SK-N-SH treated with all-trans-retinoic acid at 6 μM for 48 hours (cell line): ENCODE measurements around the gene GLP2R.

Source experiments
- ARNTL ChIP-seq: fragments of 450-650 bp; formaldehyde crosslinking; IDR thresholded peaks from 2 replicates; pipeline ENCODE4 v1.5.0; 2020; ENCODE audit warnings: low read depth, mild to moderate bottlenecking, moderate library complexity, borderline replicate concordance
- OSR1 ChIP-seq: fragments of 250-450 bp; sonication (Bioruptor Pico); IDR thresholded peaks from 2 replicates; pipeline ENCODE4 v1.8.0; 2022; ENCODE audit warnings: moderate library complexity, mild to moderate bottlenecking, inconsistent platforms
- PPARA ChIP-seq: fragments of 250-450 bp; sonication (Bioruptor Pico); IDR thresholded peaks from 2 replicates; pipeline ENCODE4 v1.5.0; 2020; ENCODE audit warnings: mild to moderate bottlenecking, borderline replicate concordance
- ZNF8 ChIP-seq: fragments of 450-650 bp; formaldehyde crosslinking; IDR thresholded peaks from 2 replicates; pipeline ENCODE4 v1.5.0; 2020; ENCODE audit warnings: mild to moderate bottlenecking, moderate library complexity
- TF ChIP-seq, protein P1 (sequence below): fragments of 250-450 bp; sonication (Bioruptor Pico); IDR thresholded peaks from 2 replicates; pipeline ENCODE4 v1.5.0; 2020; ENCODE audit warnings: mild to moderate bottlenecking, moderate library complexity

DNA sequence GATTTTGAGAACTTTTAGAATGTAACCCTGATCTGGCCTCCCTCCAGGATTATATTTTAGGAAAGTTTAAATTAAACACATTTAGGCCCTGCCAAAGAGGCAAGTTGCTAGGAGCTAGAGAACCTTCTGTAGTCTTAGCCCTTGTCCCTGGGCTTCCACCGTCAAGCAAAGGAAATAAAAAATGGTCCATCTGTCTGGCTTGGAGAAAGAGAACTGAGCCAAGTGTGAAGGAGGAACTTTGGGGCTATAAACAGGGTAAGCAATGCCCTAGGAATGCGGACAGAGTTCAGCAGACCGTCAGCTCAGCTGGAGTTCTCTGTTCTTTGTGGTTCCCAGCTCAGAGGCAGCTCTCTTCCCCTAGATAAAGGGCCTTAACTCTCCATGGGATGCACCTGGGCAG is 49.7 kb downstream of the GLP2R start:
- TF ChIP-seq PPARA (CRISPR knock-in tag), result no peak
- TF ChIP-seq, protein P1, sequence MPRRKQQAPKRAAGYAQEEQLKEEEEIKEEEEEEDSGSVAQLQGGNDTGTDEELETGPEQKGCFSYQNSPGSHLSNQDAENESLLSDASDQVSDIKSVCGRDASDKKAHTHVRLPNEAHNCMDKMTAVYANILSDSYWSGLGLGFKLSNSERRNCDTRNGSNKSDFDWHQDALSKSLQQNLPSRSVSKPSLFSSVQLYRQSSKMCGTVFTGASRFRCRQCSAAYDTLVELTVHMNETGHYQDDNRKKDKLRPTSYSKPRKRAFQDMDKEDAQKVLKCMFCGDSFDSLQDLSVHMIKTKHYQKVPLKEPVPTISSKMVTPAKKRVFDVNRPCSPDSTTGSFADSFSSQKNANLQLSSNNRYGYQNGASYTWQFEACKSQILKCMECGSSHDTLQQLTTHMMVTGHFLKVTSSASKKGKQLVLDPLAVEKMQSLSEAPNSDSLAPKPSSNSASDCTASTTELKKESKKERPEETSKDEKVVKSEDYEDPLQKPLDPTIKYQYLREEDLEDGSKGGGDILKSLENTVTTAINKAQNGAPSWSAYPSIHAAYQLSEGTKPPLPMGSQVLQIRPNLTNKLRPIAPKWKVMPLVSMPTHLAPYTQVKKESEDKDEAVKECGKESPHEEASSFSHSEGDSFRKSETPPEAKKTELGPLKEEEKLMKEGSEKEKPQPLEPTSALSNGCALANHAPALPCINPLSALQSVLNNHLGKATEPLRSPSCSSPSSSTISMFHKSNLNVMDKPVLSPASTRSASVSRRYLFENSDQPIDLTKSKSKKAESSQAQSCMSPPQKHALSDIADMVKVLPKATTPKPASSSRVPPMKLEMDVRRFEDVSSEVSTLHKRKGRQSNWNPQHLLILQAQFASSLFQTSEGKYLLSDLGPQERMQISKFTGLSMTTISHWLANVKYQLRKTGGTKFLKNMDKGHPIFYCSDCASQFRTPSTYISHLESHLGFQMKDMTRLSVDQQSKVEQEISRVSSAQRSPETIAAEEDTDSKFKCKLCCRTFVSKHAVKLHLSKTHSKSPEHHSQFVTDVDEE (CRISPR knock-in tag), result no peak
- TF ChIP-seq ZNF8 (CRISPR knock-in tag), result no peak
- no peak for TF ChIP-seq ARNTL (CRISPR knock-in tag)
- TF ChIP-seq OSR1 (CRISPR knock-in tag), result no peak
